Stimulated activated CD8-positive, alpha-beta memory T cell treated with anti-CD3 and anti-CD28 coated beads, Interleukin-4, amount 100 ng/mL, for 24 hours (primary cell): ENCODE data around the gene SENP6.
"Not testable (repeated sequence)": the region's sequence is repeated elsewhere in the genome, so short reads cannot be mapped to it uniquely, and the experiment has no call there.

Source experiments
- DNase-seq: peaks from one replicate; pipeline ENCODE4 v3.0.0-alpha.2; 2020; ENCODE audit warnings: low read depth

Gene SENP6, protein sequence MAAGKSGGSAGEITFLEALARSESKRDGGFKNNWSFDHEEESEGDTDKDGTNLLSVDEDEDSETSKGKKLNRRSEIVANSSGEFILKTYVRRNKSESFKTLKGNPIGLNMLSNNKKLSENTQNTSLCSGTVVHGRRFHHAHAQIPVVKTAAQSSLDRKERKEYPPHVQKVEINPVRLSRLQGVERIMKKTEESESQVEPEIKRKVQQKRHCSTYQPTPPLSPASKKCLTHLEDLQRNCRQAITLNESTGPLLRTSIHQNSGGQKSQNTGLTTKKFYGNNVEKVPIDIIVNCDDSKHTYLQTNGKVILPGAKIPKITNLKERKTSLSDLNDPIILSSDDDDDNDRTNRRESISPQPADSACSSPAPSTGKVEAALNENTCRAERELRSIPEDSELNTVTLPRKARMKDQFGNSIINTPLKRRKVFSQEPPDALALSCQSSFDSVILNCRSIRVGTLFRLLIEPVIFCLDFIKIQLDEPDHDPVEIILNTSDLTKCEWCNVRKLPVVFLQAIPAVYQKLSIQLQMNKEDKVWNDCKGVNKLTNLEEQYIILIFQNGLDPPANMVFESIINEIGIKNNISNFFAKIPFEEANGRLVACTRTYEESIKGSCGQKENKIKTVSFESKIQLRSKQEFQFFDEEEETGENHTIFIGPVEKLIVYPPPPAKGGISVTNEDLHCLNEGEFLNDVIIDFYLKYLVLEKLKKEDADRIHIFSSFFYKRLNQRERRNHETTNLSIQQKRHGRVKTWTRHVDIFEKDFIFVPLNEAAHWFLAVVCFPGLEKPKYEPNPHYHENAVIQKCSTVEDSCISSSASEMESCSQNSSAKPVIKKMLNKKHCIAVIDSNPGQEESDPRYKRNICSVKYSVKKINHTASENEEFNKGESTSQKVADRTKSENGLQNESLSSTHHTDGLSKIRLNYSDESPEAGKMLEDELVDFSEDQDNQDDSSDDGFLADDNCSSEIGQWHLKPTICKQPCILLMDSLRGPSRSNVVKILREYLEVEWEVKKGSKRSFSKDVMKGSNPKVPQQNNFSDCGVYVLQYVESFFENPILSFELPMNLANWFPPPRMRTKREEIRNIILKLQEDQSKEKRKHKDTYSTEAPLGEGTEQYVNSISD

DNA sequence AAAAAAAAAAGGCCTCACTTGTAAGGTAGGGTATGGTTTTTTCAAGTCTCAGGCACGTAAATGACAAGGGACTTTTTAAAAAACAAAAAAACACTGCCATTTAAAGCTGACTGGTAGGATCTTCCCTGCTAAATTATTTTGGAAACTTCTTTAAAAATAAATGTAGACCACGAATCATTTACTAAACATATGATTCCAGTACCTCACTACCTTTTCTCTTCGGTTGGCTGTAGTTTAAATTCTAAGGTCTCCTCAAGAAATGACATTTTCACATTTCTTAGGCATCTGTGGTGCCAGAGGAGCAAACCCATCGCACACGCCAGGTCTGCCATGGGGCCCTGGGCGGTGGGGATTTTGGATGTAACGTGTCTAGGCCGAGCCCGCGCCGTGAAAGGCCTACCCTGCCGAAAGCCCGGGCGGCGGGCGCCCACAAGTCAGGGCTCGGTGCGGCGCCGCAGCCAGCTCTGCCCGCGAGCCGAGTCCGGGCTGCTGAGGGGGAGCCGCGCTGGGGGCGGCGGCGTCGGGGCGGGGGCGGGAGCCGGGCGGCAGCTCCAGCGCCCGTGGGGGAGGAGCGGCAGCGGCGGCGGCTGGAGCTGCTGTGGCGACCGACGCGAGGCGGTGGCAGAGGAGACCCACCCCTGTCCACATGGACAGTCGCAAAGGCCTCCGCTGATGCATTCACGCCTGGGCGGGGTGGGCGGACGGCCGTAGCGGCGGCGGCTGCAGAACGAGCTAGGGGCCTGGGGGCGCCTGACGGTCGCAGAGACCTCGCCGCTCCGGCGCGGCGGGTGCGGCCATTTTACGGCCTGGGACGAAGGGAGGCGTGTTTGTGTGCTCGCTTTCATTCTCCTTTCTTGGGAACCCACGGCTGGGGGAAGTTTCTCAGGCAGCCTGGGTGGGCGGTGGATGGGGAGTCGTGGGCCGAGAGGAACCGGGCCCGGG lies at the start of gene SENP6:
Gene SENP6, plus strand, starts transcription at position 577 of the 942 bp plus-strand sequence. CDS start 645 bp downstream, outside the sequence.
- DNase-seq: peak; percentile 59

DNA sequence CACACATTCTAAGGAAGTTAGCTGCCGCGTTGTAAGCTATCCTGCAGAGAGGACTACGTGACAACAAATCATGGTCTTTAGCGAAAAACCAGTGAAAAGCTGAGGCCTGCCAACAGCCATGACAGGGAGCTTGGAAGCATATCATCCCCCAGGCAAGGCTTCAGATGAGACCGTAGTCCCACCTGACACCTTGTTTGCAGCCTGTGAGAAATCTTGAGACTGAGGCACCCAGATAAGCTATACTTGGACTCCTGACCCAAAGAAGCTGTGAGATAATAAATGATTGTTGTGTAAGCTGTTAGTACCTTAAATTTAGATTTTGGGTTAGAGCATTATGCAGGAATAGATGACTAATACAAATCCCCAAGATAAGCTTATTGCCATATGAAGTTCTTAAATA lies 45.4 kb upstream of the SENP6 start:
- no peak for DNase-seq

DNA sequence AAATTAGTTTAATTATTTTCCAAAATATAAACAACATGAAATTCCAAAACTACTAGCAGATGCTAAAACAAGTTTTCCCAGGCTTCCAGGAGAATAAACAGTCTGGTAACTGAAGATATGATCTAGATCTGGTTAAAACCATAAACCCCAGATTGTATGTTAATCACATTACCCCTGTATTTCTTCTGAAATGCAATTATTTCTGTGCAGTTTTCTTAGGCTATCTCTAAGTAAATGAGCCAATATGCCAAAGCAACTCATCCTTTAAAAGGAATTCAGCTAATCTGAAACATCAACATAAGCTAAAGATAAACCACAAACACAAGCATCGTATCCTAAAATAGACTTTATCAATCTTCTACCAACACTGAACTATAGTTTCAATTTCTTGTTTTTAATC lies 44.6 kb upstream of the SENP6 start:
- DNase-seq: no peak

DNA sequence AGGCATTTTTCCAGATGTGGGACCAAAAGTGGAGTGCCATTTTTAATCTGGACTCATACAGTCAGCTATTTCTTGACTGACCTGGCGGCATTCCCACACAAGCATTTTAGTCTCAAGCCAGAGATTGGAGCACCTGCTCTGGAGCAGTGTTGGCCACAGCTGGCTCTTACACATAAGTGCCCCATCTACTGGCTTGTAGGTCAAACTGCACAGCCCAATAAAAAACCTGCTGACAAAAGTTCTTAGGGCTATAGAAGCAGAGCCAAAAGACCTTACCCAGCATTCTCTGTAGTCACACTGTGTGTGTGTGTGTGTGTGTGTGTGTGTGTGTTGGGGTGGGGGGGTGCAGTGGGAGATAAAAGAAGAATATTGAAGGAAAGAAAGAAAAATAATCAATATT lies 38.6 kb upstream of the SENP6 start:
- DNase-seq: no peak

DNA sequence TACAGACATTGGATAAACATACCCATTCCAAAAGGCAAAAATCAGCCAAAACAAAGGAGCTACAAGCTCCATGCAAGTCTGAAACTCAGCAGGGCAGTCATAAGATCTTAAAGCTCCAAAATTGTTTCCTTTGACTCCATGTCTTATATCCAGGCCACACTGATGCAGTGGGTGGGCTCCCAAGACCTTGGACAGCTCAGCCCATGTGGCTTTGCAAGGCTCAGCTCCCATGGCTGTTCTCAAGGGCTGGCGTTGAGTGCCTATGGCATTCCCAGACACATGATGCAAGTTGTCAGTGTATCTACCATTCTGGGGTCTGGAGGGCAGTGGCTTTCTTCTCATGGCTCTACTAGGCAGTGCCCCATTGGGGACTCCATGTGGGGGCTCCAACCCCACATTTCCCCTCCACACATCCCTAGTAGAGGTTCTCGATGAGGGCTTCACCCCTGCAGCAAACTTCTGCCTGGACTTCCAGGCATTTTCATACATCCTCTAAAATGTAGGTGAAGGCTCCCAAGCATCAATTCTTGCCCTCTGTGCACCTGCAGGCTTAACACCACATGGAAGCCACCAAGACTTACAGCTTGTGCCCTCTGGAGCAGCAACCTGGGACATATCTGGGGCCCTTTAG lies 35.4 kb upstream of the SENP6 start:
- DNase-seq: no peak

DNA sequence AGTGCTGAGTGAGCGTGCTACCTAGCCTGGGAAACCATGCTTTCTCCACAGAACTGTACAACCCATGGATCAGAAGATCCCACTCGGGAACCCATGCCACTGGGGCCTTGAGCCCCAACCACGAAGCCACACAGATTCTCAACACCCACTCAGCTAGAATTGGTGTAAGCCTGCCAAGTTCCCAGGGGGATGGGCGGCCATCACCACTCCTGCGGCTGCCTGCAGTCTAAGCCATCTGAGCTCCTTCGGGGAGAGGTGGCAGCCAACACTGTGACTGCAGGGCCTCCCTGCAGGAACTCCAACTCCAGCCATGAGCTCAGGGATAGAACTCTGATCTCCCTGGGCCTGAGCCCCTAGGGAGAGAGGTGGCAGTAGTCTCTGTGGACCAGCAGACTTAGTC lies 33.6 kb upstream of the SENP6 start:
- no peak for DNase-seq

DNA sequence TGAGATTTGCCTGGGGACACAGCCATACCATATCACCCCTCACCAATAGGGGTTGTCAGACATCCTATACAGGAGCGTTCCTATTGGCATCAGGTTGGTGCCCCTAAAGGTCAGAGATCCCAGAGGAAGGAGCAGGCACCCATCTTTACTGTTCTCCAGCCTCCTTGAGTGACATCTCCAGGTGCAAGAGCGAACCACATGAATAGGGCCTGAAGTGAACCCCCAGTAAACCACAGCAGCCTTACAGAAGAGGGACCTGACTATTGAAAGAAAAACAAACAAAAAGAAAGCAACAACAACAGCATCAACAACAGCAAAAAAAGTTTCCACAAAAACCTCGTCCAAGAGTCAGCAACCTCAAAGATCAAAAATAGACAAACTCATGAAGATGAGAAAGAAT lies 32.7 kb upstream of the SENP6 start:
- no peak for DNase-seq

DNA sequence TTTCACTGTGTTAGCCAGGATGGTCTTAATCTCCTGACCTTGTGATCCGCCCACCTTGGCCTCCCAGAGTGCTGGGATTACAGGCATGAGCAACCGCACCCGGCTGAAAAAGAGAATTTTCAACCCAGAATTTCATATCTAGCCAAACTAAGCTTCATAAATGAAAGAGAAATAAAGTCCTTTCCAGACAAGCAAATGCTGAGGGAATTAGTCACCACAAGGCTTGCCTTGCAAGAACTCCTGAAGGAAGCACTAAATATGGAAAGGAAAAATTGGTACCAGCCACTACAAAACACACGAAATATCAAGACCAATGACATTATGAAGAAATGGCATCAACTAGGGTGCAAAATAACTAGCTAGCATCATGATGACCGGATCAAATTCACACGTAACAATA lies 31.0 kb upstream of the SENP6 start:
- not testable (repeated sequence) for DNase-seq

DNA sequence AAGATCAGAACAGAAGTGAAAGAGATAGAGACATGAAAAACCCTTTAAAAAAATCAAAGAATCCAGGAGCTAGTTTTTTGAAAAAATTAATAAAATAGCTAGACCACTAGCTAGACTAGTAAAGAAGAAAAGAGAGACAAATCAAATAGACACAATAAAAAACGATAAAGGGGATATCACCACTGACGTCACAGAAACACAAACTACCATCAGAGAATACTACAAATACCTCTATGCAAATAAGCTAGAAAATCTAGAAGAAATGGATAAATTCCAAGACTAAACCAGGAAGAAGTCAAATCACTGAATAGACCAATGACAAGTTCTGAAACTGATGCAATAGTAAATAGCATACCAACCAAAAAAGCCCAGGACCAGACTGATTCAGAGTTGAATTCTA lies 29.6 kb upstream of the SENP6 start:
- DNase-seq: no peak

DNA sequence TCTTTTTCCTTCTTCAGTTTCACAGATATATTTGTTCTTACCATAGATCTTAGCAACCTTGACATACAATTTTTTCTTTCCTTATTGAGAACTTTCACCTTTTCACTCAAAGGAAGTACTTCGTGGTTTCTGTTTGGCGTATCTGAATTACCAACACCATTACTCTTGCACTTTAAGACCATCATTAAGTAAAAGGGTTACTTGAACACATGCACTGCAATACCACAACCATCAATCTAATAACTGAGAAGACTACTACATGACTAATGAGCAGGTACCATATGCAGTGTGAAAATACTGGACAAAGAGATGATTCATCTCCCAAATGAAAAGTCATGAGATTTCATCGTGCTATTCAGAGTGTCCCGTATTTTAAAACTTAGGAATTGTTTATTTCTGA lies 21.7 kb upstream of the SENP6 start:
- DNase-seq: no peak

DNA sequence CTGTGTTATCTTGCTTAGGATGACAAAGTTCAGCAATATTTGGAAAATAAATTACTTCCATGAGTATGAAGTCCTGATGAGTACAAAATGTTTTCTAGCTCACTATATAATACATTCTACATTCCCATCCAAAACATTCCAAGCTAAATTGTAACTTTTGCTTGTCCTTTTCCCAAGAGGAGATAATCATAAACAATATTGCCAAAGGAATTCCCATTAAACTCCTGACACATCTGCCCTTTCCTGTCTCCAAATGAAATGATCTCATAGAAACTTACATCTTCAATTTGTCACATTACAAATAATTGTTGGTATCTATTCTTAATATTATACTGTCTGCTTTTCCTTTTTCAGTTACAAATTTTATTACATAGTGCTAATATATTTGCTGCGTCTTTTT lies 20.4 kb upstream of the SENP6 start:
- DNase-seq: no peak

DNA sequence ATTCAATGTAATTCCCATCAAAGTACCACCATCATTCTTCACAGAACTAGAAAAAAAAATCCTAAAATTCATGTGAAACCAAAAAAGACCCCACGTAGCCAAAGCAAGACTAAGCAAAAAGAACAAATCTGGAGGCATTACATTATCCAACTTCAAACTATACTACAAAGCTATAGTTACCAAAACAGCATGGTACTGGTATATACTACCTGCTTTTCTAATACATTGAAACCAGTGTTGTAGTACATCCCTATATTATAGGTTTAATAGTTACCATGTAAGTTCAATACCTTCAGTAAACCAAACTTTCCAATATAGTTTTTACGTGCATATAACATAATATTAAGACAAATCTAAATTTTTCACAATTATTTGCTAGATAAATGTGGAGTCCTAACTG lies 17.1 kb upstream of the SENP6 start:
- not testable (repeated sequence) for DNase-seq

DNA sequence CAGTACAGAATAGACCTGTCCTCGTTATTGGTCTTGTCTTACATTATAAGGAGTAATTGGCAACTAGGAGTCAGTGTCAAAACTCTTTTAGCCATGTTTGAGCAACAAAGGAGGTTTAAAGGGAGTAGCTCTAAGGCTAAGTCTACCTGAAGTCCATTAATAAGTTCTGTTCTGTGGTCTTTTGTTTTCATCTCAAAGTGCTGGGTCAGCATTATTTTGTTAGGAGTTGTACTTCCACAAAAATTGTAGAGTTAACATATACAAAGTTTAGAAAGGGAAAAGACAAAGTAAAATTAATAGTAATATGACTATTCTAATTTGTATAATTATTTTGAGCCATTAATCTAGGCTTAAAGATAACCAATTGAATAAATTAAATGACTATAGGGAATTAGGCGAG lies 12.7 kb upstream of the SENP6 start:
- DNase-seq: no peak

DNA sequence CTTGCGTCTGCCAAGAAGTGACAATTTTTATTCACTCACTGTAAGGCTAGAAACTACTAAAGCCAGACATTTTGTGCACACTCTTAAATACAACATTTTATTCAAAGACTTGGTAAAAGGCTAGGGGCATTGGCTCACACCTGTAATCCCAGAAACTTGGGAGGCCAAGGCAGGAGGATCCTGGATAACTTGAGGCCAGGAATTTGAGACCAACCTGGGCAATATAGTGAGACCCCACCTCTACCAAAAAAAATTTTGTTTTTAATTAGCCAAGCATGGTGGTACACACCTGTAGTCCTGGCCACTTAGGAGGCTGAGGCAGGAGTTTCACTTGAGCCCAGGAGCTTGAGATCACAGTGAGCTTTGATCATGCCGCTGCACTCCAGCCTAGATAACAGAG lies 11.3 kb upstream of the SENP6 start:
- DNase-seq: no peak

DNA sequence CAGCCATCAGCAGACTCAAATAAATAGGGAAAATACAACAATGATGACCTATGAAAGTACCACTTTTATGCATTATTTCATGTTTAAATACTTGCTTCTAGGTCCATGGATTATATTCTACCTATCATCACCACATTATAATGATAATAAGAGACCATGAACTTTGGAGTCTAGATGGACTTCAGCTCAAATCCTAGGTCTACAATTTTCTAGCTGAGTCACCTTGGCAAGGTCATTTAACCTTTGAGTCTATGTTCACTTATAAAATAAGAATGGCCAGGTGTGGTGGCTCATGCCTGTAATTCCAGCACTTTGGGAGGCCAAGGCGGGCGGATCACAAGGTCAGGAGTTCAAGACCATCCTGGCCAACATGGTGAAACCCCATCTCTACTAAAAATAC lies 5.3 kb upstream of the SENP6 start:
- not testable (repeated sequence) for DNase-seq

DNA sequence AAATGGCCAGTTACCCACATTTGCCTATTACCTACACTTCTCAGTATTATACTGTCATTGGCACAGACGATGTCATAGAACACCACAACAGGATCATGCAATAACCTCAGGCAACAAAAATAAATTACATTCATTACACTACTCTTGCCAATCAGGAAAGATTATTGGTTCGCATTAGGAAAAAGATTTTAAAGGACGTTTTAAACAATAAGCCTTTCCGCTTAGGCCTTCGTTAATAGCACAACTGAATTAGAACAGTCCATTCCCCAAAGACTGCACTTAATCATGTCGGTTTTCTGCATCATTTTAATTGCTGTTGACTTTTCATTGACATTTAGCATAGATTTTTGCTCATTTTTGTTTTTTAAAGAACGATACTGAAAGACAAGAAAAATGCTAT lies 912 bp upstream of the SENP6 start:
- DNase-seq: no peak

DNA sequence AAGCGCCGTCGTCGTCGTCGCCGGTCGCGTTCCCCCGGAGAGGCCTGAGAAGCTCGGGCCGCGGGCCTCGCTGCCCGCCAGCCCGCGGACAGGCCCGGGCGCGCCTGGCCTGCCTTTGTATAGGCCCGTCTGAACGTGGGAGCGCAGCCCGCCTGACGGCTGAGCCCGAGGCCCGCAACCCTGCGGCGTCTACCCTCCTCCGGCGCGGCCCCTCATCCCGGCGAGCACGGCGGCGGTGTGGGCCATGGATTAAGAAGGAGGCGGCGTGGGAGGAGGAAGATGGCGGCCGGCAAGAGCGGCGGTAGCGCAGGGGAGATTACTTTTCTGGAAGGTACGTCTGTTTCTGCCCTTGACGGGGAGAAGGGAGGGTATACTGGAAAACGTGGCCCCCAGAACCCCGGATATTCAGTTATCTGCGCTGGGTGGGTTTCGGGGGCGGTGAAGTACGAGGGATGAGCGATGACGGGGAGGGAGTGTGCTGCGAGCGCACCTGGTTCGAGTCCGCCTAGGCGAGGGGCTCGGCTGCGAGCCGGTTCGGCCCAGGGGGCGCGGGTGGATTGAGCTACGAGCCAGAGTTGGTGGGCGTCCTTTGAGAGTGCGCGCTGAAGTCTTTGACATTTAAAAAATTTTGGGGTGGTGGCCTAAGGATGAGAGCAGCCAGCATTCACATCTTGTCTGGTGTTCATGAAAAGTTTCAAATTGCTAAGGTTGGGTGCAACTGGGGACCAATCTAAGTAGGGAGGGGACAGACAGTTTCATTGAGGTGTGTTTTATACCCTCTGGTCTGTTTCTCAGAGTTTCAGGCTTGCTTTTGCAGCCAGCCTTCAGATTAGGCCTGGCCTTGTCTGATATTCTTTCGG lies 796 bp downstream of the SENP6 start:
- peak; percentile 36 for DNase-seq

DNA sequence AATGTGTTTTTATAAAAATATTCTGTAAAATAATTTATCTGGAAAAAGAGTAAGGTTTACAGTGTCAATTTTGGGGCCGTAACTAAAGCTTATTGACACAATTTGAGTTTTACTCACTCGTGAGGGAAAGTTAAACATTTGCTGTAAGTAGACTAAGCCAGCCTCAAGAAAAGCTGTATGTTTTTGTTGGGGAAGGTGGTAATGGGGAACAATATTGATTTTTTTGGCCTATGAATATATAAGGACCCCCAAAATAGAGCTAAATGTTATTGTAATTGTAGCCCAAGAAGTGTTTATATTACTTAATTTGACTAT lies 1.4 kb downstream of the SENP6 start:
- DNase-seq: no peak

DNA sequence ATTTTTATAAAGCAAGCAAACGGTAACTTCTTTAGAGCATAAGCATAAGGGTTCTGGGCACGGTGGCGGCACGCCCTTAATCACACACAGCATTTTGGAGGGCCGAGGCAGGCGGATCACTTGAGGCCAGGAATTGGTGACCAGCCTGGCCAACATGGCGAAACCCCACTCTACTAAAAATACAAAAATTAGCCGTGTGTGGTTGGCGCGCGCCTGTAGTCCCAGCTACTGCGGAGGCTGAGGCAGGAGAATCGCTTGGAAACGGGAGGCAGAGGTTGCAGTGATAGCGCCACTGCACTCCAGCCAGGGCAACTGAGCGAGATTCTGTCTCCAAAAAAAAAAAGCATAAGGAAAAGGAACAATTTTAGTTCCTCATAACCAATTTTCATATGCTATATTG lies 2.6 kb downstream of the SENP6 start:
- no peak for DNase-seq

DNA sequence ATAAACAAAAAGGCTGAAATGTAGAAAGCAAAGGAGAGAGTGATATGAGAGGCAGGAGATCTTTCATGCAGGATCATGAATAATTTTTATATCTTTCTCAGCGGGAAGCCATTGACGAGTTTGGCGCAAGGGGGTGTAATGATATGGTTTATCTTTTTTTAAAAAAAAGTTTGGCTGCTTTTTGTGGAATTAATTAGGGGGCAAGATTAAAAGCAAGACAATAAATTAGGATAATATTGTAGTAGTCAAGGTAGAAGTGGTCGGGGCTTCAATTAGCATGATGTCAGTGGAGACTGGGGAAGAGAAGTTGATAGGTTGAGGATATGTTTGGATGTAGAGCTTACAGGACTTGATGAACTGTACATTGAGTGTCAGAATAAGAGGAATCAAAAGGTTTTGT lies 4.0 kb downstream of the SENP6 start:
- DNase-seq: no peak
